SK-N-SH treated with all-trans-retinoic acid at 6 μM for 48 hours (cell line): ENCODE measurements around the gene HOXD8.

ENCODE experiments used
- ARNTL ChIP-seq: fragments of 450-650 bp; formaldehyde crosslinking; IDR thresholded peaks from 2 replicates; pipeline ENCODE4 v1.5.0; 2020; ENCODE audit warnings: low read depth, mild to moderate bottlenecking, moderate library complexity, borderline replicate concordance
- ISL1 ChIP-seq: fragments of 250-450 bp; sonication (Bioruptor Pico); IDR thresholded peaks from 2 replicates; pipeline ENCODE4 v2.1.2; 2022; ENCODE audit warnings: mild to moderate bottlenecking, moderate library complexity
- PPARA ChIP-seq: fragments of 250-450 bp; sonication (Bioruptor Pico); IDR thresholded peaks from 2 replicates; pipeline ENCODE4 v1.5.0; 2020; ENCODE audit warnings: mild to moderate bottlenecking, borderline replicate concordance
- ZFP3 ChIP-seq: fragments of 250-450 bp; sonication (Bioruptor Pico); IDR thresholded peaks from 2 replicates; pipeline ENCODE4 v1.5.0; 2020; ENCODE audit warnings: mild to moderate bottlenecking, moderate library complexity
- ZFP30 ChIP-seq: fragments of 450-650 bp; formaldehyde crosslinking; IDR thresholded peaks from 2 replicates; pipeline ENCODE4 v1.5.0; 2022; ENCODE audit warnings: mild to moderate bottlenecking, moderate library complexity
- TF ChIP-seq, protein P1 (sequence below): fragments of 250-450 bp; sonication (Bioruptor Pico); IDR thresholded peaks from 2 replicates; pipeline ENCODE4 v1.8.0; 2021; ENCODE audit warnings: low read depth, mild to moderate bottlenecking, moderate library complexity, borderline replicate concordance
- TF ChIP-seq, protein P2 (sequence below): fragments of 250-450 bp; sonication (Bioruptor Pico); IDR thresholded peaks from 2 replicates; pipeline ENCODE4 v1.8.0; 2020; ENCODE audit warnings: mild to moderate bottlenecking, moderate library complexity, borderline replicate concordance

DNA sequence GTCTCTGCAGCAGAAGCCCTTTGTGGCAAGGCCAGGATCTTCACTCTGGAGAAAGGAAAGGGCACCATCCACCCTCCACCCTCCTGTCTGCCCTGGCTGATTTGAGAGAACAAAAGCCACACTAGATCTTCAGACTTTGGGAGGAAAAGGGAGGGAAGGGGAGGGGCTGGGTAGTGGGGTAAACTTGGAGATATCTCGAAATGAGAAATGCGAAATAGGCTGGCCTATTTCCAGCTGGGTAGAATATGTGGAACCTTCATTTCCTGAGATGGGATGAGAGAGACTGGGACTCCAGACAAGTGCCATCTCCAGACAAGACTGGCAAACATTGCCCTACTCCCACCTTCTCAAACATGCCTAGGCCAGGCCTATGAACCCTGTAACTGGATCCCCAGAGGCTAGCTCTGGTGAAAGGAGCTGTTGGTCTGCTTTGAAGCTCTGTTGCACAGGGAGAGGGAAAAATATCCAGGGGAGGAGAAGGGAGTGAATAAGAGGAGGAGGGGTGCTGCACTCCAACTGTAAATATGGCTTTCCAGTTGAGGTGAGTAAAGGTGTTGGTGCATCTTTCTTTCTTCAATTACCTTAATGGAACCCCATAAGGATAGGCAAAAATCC, 28.2 kb upstream of the HOXD8 start:
- TF ChIP-seq PPARA (CRISPR knock-in tag) (no peak), ZFP30 (no peak), ISL1 (CRISPR knock-in tag) (no peak), ARNTL (no peak), ZFP3 (CRISPR knock-in tag) (no peak)
- TF ChIP-seq, protein P1, sequence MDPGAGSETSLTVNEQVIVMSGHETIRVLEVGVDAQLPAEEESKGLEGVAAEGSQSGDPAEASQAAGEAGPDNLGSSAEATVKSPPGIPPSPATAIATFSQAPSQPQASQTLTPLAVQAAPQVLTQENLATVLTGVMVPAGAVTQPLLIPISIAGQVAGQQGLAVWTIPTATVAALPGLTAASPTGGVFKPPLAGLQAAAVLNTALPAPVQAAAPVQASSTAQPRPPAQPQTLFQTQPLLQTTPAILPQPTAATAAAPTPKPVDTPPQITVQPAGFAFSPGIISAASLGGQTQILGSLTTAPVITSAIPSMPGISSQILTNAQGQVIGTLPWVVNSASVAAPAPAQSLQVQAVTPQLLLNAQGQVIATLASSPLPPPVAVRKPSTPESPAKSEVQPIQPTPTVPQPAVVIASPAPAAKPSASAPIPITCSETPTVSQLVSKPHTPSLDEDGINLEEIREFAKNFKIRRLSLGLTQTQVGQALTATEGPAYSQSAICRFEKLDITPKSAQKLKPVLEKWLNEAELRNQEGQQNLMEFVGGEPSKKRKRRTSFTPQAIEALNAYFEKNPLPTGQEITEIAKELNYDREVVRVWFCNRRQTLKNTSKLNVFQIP = no peak
- TF ChIP-seq, protein P2, sequence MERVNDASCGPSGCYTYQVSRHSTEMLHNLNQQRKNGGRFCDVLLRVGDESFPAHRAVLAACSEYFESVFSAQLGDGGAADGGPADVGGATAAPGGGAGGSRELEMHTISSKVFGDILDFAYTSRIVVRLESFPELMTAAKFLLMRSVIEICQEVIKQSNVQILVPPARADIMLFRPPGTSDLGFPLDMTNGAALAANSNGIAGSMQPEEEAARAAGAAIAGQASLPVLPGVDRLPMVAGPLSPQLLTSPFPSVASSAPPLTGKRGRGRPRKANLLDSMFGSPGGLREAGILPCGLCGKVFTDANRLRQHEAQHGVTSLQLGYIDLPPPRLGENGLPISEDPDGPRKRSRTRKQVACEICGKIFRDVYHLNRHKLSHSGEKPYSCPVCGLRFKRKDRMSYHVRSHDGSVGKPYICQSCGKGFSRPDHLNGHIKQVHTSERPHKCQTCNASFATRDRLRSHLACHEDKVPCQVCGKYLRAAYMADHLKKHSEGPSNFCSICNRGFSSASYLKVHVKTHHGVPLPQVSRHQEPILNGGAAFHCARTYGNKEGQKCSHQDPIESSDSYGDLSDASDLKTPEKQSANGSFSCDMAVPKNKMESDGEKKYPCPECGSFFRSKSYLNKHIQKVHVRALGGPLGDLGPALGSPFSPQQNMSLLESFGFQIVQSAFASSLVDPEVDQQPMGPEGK (CRISPR knock-in tag) = no peak
